K562 (cell line): ENCODE results near the gene MYO1E. TPM values are rescaled to one million over a fixed set of nuclear protein-coding genes. Genes with fewer than 3 reads are reported as not detected.

Experiments
- ARID4B ChIP-seq: sonication (generic); formaldehyde crosslinking; IDR thresholded peaks from 2 replicates; pipeline ENCODE4 v1.8.0; 2022; ENCODE audit warnings: mild to moderate bottlenecking, missing genetic modification reagents
- ATF1 ChIP-seq, 2 experiments: fragments of 450-650 bp in 1 of 2; IDR thresholded peaks; 2 replicates each; pipeline ENCODE4 v1.6.1; 2016; ENCODE audit warnings: missing compliant biosample characterization in 1 of 2, missing genetic modification characterization in 1 of 2
- BCOR ChIP-seq: fragments of 450-650 bp; IDR thresholded peaks from 2 replicates; pipeline ENCODE4 v1.6.1; 2016
- DACH1 ChIP-seq: fragments of 450-650 bp; IDR thresholded peaks from 2 replicates; pipeline ENCODE4 v1.6.1; 2018; ENCODE audit not compliant: partially characterized antibody
- ETV6 ChIP-seq, 3 experiments: fragments of 150-350 bp in 1 of 3; sonication (generic) in 1 of 3; formaldehyde crosslinking in 1 of 3; IDR thresholded peaks; 2 replicates each; pipeline versions ENCODE4 v1.6.1 to v1.8.0; 2014 to 2022; ENCODE audit warnings: borderline replicate concordance in 2 of 3, low read depth in 2 of 3, antibody characterized with exemption in 1 of 3, low read length in 1 of 3, mild to moderate bottlenecking in 1 of 3, missing genetic modification reagents in 1 of 3
- EZH2 ChIP-seq: IDR thresholded peaks from 2 replicates; pipeline ENCODE4 v1.6.1; 2012; ENCODE audit warnings: low read depth, mild to moderate bottlenecking, inconsistent platforms, low read length, borderline replicate concordance
- HLTF ChIP-seq: fragments of 450-650 bp; IDR thresholded peaks from 2 replicates; pipeline ENCODE4 v1.6.1; 2016
- KAT8 ChIP-seq: fragments of 450-650 bp; IDR thresholded peaks from 2 replicates; pipeline ENCODE4 v1.6.1; 2016; ENCODE audit warnings: low read depth, mild to moderate bottlenecking
- MED1 ChIP-seq: sonication (generic); formaldehyde crosslinking; IDR thresholded peaks from 2 replicates; pipeline ENCODE4 v1.8.1; 2023; ENCODE audit warnings: missing genetic modification reagents, borderline replicate concordance
- SUPT5H ChIP-seq: fragments of 450-650 bp; IDR thresholded peaks from 2 replicates; pipeline ENCODE4 v1.6.1; 2016
- polyA plus RNA-seq, 8 experiments: library from polyadenylated mRNA; depleted of rRNA in 4 of 8; stranded (reverse) in 5 of 8; unstranded in 3 of 8; fragments of >200 nt; fragmentation: Nextera tagmentation in 2 of 8; fragmentation: Illumina TruSeq in 1 of 8; extraction: Ambion mirVana in 2 of 8; extraction: Trizol in 1 of 8; gene quantifications; 2 replicates each; pipeline versions ENCODE4 v1.2.1 to v1.2.3, GENCODE V29; 2011 to 2014; ENCODE audit warnings: inconsistent platforms in 1 of 8, missing spikeins in 1 of 8
- total RNA-seq, 7 experiments: library from RNA; depleted of rRNA in 6 of 7; stranded (reverse); fragments of >200 nt in 6 of 7; fragmentation: Illumina TruSeq in 2 of 7; extraction: Trizol in 2 of 7; gene quantifications; 2 replicates each; pipeline versions ENCODE4 v1.2.1 to v1.2.3, GENCODE V29; 2011 to 2021; ENCODE audit warnings: low replicate concordance in 1 of 7
- TF ChIP-seq, protein P1 (sequence below), 2 experiments: fragments of 450-650 bp; formaldehyde crosslinking in 1 of 2; IDR thresholded peaks; 2 replicates each; pipeline versions ENCODE4 v1.4.0 to v1.6.1; 2014 to 2020; ENCODE audit warnings: mild to moderate bottlenecking in 2 of 2, borderline replicate concordance in 1 of 2, low read depth in 1 of 2

Gene MYO1E
- total and polyA plus RNA-seq, 9 of the 15 experiments (the other 6 are each of a cell fraction or from before 2014, with no cell fraction given): under 0.01 to 0.44 (median 0.01) TPM; not detected in 6

DNA sequence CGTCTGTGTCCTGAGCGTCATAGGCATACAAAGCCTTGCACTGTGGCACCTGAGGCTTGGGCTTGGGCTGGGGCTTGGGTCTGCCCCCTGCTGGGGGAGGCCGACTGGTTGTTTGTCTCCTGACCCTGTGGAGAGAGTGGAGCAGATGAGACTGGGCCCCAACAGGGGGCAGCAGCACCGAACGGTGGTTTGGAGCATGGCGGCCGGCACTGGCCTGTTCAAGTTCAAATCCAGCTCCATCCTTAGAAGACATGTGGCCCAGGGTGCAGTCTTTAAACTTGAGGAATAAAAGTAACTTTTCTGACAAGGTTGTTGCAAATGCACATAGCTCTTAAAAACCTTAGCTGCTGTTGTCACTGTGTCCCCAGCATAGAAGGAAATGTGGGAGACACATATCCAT, 234.4 kb downstream of the MYO1E start (continued):
- TF ChIP-seq, protein P1, sequence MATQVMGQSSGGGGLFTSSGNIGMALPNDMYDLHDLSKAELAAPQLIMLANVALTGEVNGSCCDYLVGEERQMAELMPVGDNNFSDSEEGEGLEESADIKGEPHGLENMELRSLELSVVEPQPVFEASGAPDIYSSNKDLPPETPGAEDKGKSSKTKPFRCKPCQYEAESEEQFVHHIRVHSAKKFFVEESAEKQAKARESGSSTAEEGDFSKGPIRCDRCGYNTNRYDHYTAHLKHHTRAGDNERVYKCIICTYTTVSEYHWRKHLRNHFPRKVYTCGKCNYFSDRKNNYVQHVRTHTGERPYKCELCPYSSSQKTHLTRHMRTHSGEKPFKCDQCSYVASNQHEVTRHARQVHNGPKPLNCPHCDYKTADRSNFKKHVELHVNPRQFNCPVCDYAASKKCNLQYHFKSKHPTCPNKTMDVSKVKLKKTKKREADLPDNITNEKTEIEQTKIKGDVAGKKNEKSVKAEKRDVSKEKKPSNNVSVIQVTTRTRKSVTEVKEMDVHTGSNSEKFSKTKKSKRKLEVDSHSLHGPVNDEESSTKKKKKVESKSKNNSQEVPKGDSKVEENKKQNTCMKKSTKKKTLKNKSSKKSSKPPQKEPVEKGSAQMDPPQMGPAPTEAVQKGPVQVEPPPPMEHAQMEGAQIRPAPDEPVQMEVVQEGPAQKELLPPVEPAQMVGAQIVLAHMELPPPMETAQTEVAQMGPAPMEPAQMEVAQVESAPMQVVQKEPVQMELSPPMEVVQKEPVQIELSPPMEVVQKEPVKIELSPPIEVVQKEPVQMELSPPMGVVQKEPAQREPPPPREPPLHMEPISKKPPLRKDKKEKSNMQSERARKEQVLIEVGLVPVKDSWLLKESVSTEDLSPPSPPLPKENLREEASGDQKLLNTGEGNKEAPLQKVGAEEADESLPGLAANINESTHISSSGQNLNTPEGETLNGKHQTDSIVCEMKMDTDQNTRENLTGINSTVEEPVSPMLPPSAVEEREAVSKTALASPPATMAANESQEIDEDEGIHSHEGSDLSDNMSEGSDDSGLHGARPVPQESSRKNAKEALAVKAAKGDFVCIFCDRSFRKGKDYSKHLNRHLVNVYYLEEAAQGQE (IDR thresholded peaks at IDR 0.05; ENCODE audit: borderline replicate concordance): peak; percentile 82
- TF ChIP-seq, protein P1 (CRISPR knock-in tag; IDR thresholded peaks at IDR 0.05; ENCODE audit: low read depth): no peak
- no peak for TF ChIP-seq ARID4B (CRISPR knock-in tag)
- no peak for TF ChIP-seq HLTF
- TF ChIP-seq SUPT5H: no peak
- no peak for TF ChIP-seq DACH1
- TF ChIP-seq KAT8: no peak
- no peak for TF ChIP-seq MED1 (CRISPR knock-in tag)
- TF ChIP-seq ATF1 (CRISPR knock-in tag; IDR thresholded peaks at IDR 0.05): no peak
- TF ChIP-seq ATF1 (tag; IDR thresholded peaks at IDR 0.05): peak; percentile 49; the same call in 1 of the 2 replicates
- no peak for TF ChIP-seq ETV6 (IDR thresholded peaks at IDR 0.05; ENCODE audit: borderline replicate concordance in 1 of 2, low read depth in 2 of 2, low read length in 1 of 2)
- TF ChIP-seq ETV6 (CRISPR knock-in tag; IDR thresholded peaks at IDR 0.05; ENCODE audit: borderline replicate concordance): no peak
- no peak; the same call in 1 of the 2 replicates for TF ChIP-seq BCOR
- no peak for TF ChIP-seq EZH2
